Medulla oblongata (tissue), 1 donor: ENCODE data around the gene CLTB.
"Not testable (repeated sequence)": the region's sequence is repeated elsewhere in the genome, so short reads cannot be mapped to it uniquely, and the experiment has no call there.

Source experiments
- DNase-seq: peaks from one replicate; pipeline ENCODE4 v3.0.0-alpha.2; 2015; ENCODE audit errors: extremely low spot score

Gene CLTB

DNA sequence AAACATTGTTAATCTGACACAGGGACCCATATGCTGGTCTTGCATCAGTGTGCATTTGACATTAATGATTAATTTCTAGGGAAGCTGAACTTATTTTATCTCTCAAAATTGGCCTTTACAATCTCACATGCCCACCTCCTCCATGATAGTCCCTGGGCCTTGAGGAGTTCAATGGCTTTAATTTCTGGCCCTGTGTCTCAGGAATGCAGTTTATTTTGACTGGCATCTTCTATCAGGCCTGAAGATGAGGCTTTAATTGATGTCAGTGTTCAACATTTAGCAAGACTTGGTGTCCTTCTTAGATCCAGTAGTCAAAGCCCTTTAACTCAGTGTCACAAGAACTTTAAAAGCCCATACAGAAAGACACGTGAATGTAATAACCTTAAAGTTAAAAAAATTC is 10.5 kb upstream of the CLTB start:
- no peak for DNase-seq

DNA sequence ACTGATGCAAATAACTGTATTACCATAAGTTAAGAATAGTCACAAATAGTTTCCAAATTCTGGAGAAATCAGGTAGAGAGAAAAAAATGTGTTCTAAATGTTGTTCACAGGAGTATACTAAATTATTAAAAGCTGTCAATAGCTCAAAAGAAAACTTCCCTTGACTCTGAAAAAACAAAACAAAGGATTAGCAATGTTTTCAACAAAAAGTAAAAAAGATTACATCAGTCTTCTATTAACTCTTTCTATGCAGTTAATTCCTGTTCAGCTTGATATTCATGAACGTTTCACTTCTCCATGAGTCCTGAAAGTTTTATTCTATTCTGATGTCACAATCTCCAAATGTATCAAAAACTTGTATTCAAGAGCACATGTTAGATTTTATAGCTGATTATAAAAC is 9.5 kb upstream of the CLTB start:
- no peak for DNase-seq

DNA sequence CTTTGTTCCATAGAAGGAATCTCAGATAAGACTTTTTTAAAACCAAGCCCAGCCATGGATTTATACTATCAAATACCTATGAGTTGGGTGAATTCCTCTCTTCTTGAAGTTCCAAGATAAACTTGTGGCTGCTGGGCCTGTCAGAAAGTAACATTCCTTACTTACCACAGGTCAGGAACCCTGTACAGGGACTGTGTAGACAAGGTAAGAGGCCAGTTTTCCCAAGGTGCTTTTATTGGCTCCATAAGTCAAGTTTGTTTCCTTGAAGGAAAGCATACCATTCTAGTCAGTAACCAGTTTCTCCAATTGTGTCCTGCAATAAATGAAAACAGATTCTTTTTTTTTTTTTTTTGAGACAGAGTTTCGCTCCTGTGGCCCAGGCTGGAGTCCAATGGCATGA is 8.8 kb upstream of the CLTB start:
- DNase-seq = no peak

DNA sequence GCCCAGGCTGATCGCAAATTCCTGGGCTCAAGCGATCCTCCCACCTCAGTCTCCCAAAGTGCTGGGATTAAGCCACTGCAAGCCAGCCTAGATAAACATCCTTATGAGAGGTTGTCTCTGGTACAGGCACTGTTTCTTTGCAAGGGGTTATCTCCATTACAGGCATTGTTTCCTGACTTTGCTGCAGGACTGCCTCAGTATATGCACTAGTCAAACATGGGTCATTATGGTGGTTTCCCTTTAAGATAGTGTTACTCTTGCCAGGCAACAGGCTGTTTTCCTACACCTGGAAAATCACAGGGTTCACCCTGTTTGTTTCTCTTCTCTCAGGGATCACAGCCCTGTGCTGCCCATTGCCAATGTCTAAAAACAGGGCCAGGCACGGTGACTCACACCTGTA is 7.8 kb upstream of the CLTB start:
- no peak for DNase-seq

DNA sequence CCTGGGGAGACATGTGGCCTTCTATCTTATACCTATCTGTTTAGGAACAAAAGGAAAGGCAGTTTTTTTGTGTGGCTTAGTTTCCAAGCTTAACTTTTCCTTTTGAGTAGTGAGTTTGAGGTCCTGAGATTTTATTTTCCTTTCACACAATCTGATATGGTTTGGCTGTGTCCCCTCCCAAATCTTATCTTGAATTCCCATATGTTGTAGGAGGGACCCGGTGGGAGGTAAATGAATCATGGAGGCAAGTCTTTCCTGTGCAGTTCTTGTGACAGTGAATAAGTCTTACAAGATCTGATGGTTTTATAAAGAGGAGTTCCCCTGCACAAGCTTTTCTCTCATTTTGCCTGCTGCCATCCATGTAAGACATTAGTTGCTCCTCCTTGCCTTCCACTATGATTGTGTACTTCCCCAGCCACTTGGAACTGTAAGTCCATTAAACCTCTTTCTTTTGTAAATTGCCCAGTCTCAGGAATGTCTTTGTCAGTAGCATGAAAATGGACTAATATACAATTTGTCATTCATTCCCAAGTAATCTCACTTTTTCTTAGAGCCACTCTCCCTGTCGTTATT is 4.7 kb upstream of the CLTB start:
- no peak for DNase-seq

DNA sequence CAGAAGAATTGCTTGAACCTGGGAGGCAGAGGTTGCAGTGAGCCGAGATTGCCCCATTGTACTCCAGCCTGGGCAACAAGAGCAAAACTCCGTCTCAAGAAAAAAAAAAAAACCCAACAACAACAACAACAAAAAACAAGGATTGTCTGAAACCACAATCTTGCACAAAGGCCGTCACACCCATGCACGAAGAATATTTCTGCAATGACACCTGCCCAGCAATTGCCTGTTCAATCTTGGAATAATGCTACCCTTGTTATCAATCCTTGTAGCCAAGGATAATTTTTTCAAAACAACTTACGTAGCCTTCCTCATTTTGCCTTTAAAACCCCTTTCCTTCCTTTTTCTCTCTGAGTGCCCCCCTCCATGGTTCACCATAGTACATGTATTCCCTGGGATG is 3.7 kb upstream of the CLTB start:
- no peak for DNase-seq

DNA sequence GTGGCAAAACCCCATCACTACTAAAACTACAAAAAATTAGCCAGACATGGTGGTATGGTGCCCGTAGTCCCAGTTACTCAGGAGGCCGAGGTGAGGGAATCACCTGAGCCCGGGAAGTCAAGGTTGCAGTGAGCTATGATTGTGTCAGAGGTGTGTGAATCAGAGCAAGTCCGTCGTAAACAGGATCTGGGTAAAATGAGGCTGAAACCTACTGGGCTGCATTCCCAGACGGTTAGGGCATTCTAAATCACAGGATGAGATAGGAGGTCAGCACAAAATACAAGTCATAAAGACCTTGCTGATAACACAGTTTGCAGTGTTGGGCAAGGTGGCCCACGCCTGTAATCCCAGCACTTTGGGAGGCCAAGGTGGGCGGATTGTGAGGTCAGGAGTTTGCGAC is 1.9 kb upstream of the CLTB start:
- DNase-seq = no peak

DNA sequence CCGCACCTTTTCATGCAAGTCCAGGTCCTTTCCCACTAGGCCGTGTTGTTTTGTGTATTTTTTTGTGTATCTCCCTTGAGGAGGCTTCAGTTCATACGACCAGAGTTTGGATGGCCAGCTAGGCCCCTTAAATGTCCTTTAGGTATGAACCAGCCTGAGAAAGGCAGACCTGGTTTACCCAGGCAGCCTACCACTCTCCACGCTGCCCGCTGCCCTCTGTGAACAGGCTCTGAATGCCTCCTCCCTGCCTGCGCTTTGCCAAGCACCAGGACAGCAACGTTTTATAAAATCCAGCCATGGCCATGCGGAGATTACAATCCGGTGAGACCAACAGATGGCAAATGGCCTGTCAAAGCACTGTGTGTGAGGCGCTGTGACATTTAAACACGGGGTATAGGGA is 626 bp upstream of the CLTB start:
- DNase-seq = no peak

DNA sequence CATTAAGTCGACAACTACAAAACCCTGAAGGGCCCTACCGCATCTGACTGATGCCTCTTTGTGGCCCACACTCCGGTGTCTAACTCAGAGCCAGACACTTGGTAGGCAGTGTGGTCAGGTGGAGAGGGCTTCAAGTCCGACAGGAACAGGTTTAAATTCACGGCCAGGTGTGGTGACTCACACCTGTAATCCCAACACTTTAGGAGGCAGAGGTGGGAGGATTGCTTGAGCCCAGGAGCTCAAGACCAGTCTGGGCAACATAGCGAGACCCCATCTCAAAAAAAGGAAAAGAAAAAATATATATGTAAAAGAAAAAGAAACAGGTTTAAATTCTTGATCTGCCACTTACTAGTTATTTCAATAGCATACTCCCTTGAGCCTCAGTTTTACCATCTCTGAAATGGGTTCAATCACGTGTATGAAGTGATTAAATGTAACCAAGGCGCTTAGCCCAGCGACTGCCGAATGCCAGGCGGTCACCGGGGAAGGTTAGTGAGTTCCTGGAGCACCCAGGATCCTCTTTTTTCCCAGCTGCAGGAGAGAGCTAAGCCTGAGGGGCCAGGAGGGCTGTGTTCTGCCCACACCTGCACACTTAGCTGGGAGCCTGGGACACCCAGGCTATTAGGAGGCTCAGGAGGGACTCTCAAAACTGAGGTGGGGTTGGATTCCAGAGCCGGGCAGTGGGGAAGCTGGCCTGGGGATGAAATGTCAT is 943 bp downstream of the CLTB start:
- DNase-seq = no peak

DNA sequence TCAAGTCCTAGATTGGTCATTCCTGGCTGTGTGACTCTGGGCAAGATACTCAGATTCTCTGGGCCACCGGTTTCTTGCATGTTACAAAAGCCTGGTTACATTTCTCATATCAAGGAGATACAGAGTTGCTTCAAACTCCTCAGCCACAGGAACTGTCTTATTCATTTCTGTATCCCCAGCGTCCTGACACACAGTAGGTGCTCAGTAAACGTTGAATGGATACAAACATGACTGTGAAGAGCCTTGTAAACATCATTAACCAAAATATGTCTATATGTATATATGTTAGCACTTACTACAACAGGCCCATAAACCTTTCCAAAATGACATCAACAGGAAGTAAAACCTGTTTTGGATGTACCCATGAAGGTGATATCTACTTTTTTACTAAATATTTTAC is 1.6 kb downstream of the CLTB start:
- no peak for DNase-seq

DNA sequence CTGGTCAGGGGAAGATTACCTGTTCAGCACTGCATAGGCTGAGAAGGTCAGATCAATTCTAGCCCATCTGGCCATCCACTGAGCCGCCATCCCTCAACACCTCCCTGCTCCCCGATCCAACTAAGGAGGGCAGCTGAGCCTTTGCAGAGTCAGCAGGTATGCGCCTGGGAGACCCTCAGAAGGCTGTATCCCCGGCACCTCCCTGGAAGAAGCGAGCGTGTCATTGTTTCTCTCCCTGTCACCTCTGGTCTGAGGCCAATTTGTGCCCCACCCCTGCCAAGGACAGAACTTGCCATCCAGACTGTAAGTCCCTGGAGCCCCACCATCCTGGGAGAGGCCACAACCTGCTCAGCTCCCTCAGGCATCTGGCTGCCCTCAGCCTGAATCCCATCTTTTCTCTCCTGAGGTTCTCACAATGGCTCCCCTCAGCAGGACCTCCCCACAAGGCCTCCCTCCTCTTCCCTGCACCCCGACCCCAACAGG is 2.6 kb downstream of the CLTB start:
- DNase-seq = no peak

DNA sequence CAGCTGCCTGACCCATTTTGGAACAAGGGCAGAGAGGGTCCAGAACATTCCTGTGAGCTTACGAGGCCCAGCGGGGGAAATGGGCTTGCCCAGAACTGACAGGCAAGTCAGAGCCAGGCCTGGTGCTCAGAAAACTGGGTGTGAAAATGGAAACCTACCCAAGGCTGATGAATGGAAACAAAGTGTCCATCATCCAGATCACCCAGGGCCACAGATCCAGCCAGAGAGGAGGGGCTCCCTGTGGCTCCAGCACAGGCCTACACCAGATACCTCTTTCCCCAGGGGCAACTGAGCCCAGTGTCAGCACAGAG is 3.1 kb downstream of the CLTB start:
- no peak for DNase-seq

DNA sequence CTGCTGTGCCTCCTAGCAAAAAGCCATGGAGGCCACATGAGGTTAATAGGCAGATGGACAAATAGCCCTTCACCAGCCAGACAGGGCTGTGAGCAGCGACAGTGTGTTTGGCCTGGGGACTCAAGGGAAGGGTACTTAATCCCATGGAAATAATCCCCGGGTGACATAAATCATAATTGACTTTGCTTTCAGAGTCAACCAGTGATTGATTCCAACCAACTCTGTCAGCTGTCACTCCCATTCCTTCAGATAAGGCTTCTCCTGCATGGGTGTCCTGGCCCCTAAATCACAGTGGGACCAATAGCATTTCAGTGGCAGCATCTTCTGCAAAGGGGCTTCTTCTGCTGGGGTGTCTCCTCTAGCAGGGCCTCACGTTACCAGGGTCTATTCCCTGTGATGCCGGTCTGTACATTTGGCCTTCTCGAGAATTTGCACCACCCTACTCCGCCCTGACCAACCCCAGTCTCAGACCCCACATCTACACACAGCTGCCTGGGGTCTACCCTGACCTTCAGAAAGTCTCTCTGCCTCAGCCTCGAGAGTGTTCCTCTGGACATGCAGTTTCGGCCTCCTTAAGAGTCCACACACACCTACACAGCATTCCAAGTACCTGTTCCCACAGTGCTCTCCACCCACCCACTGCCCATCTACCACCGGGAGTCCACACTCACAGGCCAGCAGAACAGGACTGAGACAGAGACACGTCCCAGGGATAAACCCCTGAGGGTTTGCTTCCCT is 3.7 kb downstream of the CLTB start:
- no peak for DNase-seq

DNA sequence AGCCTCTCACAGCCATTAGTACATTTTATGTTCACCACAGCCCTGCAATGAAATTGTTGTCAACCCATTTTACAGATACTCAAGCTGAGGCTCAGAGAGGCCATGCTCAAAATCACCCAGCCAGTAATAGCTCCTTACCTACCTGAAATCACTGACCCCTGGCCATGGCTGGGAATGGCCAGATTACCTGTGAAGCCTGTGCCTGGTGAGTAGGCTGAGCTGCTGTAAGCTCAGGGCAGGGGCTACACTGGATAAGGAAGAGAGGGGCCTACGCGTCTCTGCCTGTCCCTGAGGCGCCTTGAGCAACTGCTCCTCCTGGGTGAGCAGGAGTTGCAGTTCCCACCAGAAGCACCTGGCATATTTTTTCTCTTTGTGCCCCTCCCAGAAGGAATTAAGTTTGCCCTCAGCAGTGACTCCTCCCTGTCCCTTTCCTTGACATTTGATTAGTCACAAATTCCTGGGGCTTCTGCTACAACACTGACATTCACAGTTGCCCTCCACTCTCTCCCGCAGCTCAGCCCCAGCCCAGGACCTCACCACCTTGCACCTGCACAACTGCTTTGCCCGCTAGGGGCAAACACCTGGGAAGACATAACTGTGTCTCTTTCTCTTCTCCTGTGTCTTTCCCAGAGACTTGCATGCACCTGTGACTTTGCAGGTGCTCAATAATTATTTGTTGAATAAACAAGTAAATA is 5.7 kb downstream of the CLTB start:
- DNase-seq = no peak

DNA sequence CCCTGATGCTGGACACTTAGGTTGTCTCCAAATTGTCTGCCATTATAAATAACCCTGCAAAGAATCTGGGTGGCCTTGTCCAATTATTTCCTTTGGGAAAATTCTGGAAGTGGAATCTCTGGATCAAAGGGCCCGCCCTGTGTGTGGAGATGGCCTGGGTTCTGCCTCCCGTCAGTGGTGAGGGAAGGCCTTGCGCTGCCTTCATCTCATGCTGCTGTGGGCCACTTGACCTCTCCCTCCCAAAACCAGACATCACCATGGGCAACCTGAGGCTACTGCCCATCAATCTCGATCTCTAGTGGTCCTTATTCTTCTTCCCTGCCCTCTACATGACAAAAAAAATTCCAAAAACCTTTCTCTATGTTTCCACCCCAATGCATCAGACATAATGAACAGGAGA is 6.6 kb downstream of the CLTB start:
- no peak for DNase-seq

DNA sequence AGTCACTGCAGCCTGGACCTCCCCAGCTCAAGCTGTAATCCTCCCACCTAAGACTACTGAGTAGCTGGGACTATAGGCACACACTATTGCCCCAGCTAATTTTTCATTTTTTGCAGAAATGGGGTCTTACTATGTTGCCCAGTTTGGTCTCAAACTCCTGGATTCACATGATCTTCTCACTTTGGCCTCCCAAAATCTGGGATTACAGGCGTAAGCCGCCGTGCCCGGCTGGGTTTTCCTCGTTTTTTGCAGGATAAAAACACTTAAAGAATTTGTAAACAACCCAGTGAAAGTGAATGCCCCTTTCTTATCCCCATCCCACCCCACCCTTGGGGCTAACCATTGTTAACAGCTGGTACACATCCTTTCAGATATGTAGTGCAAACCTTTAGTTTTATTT is 7.7 kb downstream of the CLTB start:
- no peak for DNase-seq

DNA sequence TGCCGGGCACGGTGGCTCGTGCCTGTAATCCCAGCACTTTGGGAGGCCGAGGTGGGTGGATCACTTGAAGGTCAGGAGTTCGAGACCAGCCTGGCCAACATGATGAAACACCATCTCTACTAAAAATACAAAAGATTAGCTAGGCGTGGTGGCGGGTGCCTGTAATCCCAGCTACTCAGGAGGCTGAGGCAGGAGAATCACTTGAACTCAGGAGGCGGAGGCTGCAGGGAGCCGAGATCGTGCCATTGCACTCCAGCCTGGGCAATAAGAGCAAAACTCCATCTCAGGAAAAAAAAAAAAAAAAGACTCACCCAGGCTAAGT is 8.1 kb downstream of the CLTB start:
- DNase-seq = not testable (repeated sequence)

DNA sequence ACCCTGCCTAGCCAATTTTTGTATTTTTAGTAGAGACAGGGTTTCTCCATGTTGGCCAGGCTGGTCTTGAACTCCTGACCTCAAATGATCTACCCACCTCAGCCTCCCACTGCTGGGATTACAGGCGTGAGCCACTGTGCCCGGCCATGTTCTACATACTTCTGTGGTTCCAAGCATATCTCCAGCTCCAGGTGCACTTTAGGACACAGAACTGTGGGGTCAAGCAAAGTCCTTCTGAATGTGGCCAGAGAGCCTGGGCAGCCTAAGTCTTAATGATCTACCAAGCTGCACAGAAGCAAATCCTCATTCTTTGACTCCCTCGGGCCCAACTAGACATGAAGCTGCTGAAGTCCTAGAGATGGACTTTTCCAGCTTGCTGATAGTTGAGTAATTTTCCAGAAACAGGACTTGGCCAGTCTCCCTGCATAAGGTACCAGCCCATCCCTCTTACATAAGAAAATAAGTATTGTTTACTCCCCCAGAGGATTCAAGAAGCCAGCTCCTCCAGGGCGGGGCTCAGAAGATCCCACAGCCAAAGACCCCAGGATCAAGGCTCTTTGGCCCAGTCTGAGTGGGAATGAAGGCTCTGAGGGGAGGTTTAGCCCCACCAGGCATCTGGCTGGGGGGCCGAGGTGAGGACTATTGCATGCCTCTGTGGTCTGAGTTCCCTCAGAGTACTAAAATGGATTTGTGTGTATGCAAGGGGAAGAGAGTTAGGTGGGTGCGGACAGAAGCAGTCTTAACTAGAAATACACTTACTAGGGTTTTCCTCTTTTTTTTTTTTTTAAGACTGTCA is 8.7 kb downstream of the CLTB start:
- DNase-seq = no peak

DNA sequence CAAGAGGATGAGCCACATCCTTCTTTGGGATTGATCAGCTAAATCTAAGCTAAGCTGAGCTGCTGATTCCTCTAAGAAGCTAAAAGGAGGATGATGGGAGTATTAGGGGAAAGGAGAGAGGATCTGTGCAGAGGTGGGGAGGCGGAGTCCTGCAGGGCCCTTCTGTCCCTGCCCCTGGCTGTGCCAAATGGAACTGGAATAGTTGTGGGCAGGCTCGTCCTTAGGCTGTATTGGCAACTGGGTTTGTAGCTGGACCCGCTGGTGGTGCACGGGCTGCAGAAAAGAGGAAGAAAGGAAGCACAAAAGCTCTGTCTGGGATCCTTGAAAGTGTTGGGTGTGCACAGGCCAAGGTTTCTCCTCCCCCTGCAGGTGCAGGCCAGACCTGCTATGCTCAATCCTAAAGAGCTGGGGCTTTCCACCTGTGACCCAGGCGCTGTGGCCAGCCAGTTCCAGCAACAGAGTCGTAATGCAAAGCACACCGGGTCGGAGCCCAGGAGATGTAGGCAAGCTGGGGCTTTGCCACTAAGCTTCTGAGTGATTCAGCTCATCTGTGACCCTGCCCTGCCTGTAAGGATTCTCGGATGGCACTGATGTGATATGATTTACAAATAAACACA is 9.8 kb downstream of the CLTB start:
- no peak for DNase-seq

DNA sequence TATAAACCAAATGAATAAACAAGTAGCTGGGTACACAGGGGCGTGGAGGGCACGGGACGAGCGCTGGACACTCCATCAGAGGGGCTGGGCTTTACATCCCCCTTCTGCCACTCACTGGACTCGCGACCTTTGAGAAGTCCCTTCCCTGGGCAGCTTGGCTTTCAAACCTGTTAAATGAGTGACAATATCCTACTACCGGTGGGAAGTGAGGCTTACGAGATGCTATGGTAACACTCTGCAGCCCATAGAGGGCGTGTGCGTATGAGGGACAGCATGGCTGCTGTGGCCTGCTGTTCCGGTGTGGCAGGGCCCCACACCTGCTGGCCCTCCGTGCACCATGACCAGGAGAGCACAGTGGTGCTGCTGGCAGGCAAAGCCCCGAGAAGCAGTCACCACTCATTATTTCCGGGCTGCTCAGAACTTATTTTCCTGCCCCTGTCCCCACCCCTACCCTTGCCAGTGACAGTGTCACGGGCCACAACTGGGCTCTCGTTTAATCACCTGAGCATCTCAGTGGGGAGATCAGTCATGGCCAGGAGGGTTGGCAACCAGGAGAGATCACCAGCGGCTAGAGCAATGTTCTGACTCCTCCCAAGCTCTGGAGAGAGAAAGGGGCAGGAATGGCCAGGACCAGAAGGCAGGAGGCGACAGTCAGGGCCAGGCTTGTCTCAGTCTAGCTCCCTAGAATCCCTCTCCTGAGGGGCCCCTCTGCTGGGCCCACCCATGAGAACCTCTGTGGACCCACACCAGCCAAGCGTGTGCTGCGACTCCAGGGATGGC is 10.5 kb downstream of the CLTB start:
- no peak for DNase-seq
